HT-29 (cell line): ENCODE results near the gene TC2N. TPM values are rescaled to one million over a fixed set of nuclear protein-coding genes. Genes with fewer than 3 reads are reported as not detected.
A peak's percentile ranks its signal among the peaks of the same experiment; 100 is the strongest.
"Not testable (repeated sequence)": the region's sequence is repeated elsewhere in the genome, so short reads cannot be mapped to it uniquely, and the experiment has no call there.

Experiments
- DNase-seq: peaks from one replicate; pipeline ENCODE4 v3.0.0-alpha.2; 2015; ENCODE audit warnings: low spot score
- total RNA-seq: library from RNA; depleted of rRNA; stranded (reverse); fragments of >200 nt; shearing (Covaris generic); gene quantifications from 2 replicates; pipeline ENCODE4 v1.2.3, GENCODE V29; 2014; rRNA removed

The TC2N gene
- total RNA-seq: 13.9 and 14.2 TPM in 2 replicates

DNA sequence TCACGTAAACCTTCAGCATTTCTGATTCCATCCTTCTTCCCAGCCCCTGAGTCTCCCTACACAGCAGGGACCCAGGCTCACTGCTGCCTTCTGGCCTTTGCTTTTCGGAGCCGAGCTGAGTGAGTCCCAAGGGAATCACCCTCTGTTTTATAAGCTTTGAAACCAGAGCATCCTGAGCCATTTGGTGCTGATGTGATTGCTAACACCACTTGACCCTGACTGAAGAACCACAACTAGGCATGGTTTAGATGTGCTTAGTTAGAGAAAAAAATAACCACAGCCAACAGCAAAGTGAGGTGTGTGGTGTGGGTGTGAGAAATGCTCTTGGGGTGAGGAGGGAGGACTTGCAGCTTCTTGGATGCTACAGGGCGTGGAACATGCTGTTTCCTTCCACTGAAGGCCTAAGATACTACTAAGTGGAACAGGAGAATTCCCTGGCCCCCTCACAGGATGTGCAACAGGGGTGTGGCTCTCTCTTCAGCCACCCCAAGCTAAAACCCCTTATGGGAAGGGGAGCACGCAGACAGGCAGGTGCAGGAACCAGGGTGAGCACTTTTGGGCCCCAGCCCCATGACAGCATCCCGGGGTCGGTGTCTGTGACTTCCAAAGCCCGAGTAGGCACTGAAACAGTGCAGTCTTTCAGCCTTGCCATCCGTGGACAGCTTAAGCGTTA, at the start of gene TC2N:
Gene TC2N, minus strand, starts transcription at position 221 of the 673 bp plus-strand sequence. CDS start 53,767 bp downstream, outside the sequence.
- DNase-seq: no peak

DNA sequence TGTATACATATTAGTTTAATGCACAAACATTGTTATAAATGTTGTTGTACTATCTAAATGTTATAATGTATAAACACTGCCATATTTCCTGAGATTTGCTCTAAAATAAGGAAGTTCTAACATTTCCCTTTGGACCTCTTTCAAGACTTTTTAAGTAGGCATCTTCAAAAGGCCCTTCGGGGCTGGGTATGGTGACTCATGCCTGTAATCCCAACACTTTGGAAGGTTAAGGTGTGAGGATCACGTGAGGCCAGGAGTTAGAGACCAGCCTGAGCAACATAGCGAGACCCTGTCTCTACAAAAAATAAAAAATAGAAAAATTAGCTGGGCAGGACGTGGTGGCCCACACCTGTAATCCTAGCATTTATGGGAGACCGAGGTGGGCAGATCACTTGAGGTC, 44.7 kb upstream of the TC2N start:
- no peak for DNase-seq

DNA sequence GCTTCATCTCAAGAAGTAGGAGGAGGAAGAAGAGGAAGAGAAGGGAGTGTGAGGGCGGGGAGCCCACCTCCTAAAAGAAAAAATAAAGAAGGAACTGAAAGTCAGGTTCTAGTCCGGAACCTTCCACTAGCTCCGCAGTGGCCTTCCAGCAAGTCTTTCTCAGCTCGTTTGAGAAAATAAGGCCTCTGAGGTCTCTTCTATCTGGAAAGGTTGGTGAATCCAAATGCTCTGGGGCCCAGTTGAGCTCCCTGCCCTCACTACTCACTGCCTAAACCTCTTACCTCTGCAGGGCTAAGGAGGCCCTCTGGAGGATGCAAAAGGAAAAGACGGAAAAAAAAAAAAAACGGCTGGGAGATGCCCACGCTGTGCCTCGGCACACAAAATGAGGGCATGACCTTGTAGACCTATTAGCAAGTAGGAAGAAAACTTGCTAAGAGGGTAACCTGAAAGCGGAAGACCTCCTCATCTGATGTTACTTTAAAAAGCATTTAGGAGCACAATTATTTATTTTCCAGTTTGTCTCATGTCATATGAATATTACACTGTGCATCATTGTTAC, 44.2 kb upstream of the TC2N start:
- peak; percentile 37 for DNase-seq

GRCh38 chr14:91910196-91910595, 42.9 kb upstream of the TC2N start:
- DNase-seq: no peak

DNA sequence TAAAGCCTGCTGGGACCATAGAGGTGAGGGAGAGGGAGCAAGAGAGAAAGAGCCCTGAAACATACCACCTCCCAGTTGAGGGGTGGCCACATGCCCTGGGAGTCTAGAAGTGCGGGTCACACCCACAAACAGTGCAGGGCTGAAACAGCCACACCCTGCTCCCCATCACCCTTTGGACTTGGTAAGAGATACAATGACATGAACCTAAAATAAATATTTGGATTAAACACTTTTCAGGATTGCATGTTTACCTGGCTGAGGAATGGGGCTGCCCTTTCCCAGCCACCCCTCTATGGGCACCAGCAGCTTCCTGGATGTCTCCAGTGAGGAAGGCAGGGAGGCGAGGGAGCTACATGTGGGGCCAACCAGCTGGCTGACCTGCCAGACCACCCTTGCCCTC, 39.0 kb upstream of the TC2N start:
- DNase-seq: no peak

- no peak for DNase-seq
Measured at GRCh38 chr14:91904956-91905645, 37.8 kb upstream of the TC2N start.

GRCh38 chr14:91904483-91904882, 37.1 kb upstream of the TC2N start:
- DNase-seq: no peak

GRCh38 chr14:91903070-91903469, 35.7 kb upstream of the TC2N start:
- no peak for DNase-seq

- no peak for DNase-seq
Measured at GRCh38 chr14:91902336-91902735, 35.0 kb upstream of the TC2N start.

DNA sequence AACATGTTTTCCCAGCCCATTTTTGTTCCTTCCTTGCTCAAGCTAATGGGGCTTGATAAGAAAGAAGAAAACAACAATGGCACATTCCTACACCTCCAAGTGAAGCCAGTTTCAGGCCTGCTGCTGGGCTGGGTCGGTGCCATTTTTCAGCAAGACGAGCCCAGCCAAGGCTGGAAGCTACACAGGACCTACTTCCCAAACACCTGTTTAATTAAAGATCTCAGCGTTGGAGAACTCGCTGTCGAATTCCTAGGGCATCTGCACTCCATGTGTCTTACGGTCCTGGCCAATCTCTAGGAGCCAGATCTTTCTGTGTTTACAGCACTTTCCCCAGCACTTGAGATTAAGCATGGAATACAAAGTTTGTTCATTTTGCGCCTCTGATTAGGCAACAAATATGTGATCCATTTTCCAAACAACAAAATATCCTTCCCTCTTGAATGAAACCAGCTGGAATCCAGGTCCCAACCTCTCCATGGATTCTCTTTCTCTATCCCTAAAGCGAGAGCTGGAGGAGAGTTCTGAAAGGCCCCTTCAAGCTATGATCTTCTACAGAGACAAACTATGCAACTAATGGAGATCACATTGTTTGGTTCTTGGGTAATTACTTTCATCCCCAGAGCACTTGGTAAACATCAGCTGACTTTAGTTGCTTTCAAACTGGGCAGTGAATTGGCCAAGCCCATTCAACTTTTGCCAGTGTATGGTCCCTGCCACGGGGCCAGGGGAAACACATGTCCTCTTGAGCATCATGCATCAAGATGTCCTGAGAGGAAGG, 34.3 kb upstream of the TC2N start:
- DNase-seq: no peak

DNA sequence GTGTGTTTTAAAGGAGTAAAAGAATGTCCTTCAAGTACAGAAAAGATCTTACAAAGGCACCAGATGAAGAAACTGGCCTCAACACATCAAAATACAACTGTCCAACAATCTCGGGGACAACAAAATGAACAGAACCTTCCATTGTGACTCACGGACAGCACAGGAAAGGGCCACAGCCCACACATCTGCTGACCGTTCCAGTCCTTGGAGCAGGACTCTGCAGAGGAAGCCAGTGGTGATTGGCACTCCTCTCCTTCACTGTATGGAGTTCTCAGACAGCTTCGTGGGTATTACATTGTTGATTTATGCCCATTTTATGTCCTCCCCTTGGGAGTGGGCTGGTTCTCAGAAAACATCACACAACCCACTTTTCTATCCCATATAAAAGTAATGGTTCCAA, 32.5 kb upstream of the TC2N start:
- no peak for DNase-seq

DNA sequence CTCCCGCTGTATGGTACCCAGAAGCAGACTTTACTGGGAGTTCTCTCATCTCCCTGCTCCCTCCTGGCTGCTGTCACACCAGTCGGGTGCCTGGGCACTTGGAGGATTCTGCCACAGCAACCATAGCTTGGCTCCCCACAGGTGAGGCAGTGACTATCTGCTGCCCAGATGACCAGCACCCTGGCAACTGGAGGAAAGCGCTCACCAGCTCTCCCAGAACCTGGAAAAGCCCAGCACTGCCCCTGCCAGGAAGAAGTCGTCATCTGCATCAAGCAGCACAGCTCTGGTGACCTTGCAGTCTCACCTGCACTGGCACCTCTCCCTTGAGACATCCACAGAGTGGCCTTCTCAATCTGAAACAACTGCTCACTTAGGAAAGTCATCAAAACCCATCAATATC, 31.9 kb upstream of the TC2N start:
- peak; percentile 19 for DNase-seq

GRCh38 chr14:91898372-91898771, 31.0 kb upstream of the TC2N start:
- no peak for DNase-seq

GRCh38 chr14:91897716-91898115, 30.4 kb upstream of the TC2N start:
- not testable (repeated sequence) for DNase-seq

- no peak for DNase-seq
Measured at GRCh38 chr14:91897106-91897701, 29.9 kb upstream of the TC2N start.

DNA sequence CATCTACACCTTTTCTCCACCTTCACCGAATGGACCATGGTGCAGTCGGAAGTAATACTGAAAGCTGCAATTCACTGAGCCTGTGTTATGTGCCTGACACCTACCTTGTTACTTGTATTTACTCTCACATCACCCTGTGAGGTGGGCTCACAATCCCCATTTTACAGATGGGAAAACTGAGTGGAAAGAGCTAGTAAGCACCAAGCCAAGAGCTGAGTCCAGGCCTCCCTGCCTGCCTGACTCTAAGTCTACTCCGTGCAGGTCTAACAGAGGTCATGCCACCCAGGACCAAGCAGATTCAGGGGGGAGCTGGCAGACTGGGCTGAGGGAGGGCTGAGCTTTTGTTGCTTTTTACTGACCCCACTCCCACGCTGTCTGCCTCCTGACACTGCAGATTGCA, 29.1 kb upstream of the TC2N start:
- no peak for DNase-seq

GRCh38 chr14:91893669-91894068, 26.3 kb upstream of the TC2N start:
- DNase-seq: no peak

DNA sequence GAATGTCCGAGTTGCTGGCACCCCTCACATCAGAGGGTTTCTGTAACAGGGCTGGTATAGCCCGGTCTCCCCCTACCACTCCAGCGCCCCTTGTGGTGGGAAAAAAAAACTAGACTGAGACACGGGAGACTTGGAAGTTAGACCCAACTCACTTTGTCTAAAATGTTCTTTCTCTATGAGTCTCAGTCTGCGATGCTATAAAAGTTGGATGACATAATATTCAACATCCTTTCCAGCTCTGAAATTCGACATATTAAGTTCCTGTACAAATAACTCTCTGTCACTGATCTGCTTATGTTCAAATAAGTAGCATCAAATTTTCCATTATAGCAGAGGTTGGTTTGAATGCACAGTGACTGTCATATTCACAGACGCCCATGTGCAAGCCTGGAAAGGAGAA, 25.7 kb upstream of the TC2N start:
- DNase-seq: peak; percentile 37

DNA sequence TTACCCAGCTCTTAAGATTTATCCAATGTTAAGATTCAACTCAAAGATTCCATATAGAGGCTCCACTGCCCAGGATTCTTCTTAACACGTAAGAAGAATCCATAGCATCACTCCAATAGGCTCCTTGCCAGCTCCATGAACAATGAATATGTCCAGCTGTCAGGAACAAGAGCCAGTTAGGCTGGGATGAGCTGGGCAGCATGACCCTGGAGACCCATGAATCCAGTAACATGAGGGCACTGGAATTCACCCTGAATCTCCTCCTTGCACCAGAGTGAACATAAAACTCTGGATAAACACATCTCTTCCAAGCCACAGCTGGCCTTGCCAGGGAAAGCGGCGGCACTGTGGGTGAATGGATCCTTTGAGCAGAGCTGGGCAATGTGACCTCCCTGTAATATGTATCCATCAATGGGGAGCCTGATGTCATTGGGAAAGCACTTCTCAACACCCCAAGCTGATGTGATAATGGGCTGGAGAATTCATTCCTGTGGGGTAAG, 24.4 kb upstream of the TC2N start:
- DNase-seq: no peak

GRCh38 chr14:91891101-91891500, 23.8 kb upstream of the TC2N start:
- DNase-seq: no peak

- DNase-seq: no peak
Measured at GRCh38 chr14:91890291-91890749, 23.0 kb upstream of the TC2N start.
